ENCODE measurements around the gene STAP2. TPM values are rescaled to one million over a fixed set of nuclear protein-coding genes. Genes with fewer than 3 reads are reported as not detected.

The STAP2 gene
- total RNA-seq, 1 experiment from 2014 or later = 20.3 TPM

GRCh38 chr19:4357921-4358326, 19.3 kb upstream of the STAP2 start:
- H3K4me3 Mint-ChIP-seq (ENCODE audit: unreplicated experiment) = no peak overlapping the region
- intact Hi-C loops (cut with micrococcal nuclease) = no loop called here
- H3K27me3 Mint-ChIP-seq (ENCODE audit: insufficient read depth, unreplicated experiment) = no peaks in the 10 kb centered on the region
- no peaks in the 10 kb centered on the region for H3K9me3 Mint-ChIP-seq (ENCODE audit: unreplicated experiment)
- ChIA-PET CTCF (interaction anchor here (0.7 to 0.9 kb wide), 2 partner anchors 14 to 86 kb away, joined by 4 read pairs; no protein-coding TSS in a partner anchor), POLR2A (interaction anchor here (1.3 to 1.4 kb wide), 2 partner anchors 14 to 44 kb away, joined by 3 to 5 read pairs; partner anchors contain the start of genes CHAF1A and MPND)
- H3K36me3 Mint-ChIP-seq (ENCODE audit: insufficient read depth, unreplicated experiment) = peaks cover 39% of the 10 kb centered on the region
- BruUV-seq (replicated peaks) = no TSS peak
- no peaks in the 10 kb centered on the region for H3K4me1 Mint-ChIP-seq (ENCODE audit: insufficient read depth, unreplicated experiment)
- no peak overlapping the region for H3K27ac Mint-ChIP-seq (ENCODE audit: low read depth, unreplicated experiment)
- no peak for TF ChIP-seq CTCF (IDR thresholded peaks at IDR 0.05; ENCODE audit: unreplicated experiment)
- DNase-seq (ENCODE audit: unreplicated experiment) = no peak

- TF ChIP-seq CTCF (IDR thresholded peaks at IDR 0.05; ENCODE audit: unreplicated experiment) = no peak
- DNase-seq (ENCODE audit: unreplicated experiment) = no peak
- CTCF ChIA-PET = interaction anchor here (0.6 to 1.3 kb wide), 3 partner anchors 13 to 91 kb away, joined by 3 to 4 read pairs (median 3); no protein-coding TSS in a partner anchor
- no peaks in the 10 kb centered on the region for H3K9me3 Mint-ChIP-seq (ENCODE audit: unreplicated experiment)
- no peak overlapping the region for H3K27ac Mint-ChIP-seq (ENCODE audit: low read depth, unreplicated experiment)
- peaks cover 32% of the 10 kb centered on the region for H3K36me3 Mint-ChIP-seq (ENCODE audit: insufficient read depth, unreplicated experiment)
- intact Hi-C loops (cut with micrococcal nuclease) = no loop called here
- no peak overlapping the region for H3K4me3 Mint-ChIP-seq (ENCODE audit: unreplicated experiment)
- POLR2A ChIA-PET = no interaction called here
- H3K4me1 Mint-ChIP-seq (ENCODE audit: insufficient read depth, unreplicated experiment) = no peaks in the 10 kb centered on the region
- no TSS peak for BruUV-seq (replicated peaks)
- H3K27me3 Mint-ChIP-seq (ENCODE audit: insufficient read depth, unreplicated experiment) = no peaks in the 10 kb centered on the region
Measured at GRCh38 chr19:4357095-4357797, 18.6 kb upstream of the STAP2 start.

- BruUV-seq (replicated peaks) = TSS peak; percentile 2
- intact Hi-C loops (cut with micrococcal nuclease) = no loop called here
Measured at GRCh38 chr19:4354897-4355296, 16.3 kb upstream of the STAP2 start.

More at GRCh38 chr19:4354897-4355296, 16.3 kb upstream of the STAP2 start:
- H3K36me3 Mint-ChIP-seq (ENCODE audit: insufficient read depth, unreplicated experiment) = peaks cover 31% of the 10 kb centered on the region
- TF ChIP-seq CTCF (IDR thresholded peaks at IDR 0.05; ENCODE audit: unreplicated experiment) = no peak
- H3K4me1 Mint-ChIP-seq (ENCODE audit: insufficient read depth, unreplicated experiment) = no peaks in the 10 kb centered on the region
- H3K9me3 Mint-ChIP-seq (ENCODE audit: unreplicated experiment) = no peaks in the 10 kb centered on the region
- ChIA-PET POLR2A (interaction anchor here (1.2 kb wide), 1 partner anchor 12 kb away, joined by 4 read pairs; the partner anchor contains the start of gene MPND), CTCF (interaction anchor here (0.8 to 3.6 kb wide), 4 partner anchors 10 to 88 kb away, joined by 3 to 33 read pairs (median 17); partner anchors contain the start of gene MPND)
- no peak overlapping the region for H3K27ac Mint-ChIP-seq (ENCODE audit: low read depth, unreplicated experiment)
- DNase-seq (ENCODE audit: unreplicated experiment) = no peak
- no peak overlapping the region for H3K4me3 Mint-ChIP-seq (ENCODE audit: unreplicated experiment)
- no peaks in the 10 kb centered on the region for H3K27me3 Mint-ChIP-seq (ENCODE audit: insufficient read depth, unreplicated experiment)
